Measurements from ENCODE around the gene NKAIN2.

NKAIN2 gene

GRCh38 chr6:124857746-124858145 lies 1054.1 kb downstream of the NKAIN2 start:
- Histone ChIP-seq H3K27me3 (ENCODE audit: insufficient read depth, low read length) (no peaks in the 10 kb centered on the region), H3K4me3 (ENCODE audit: low read length) (no peak overlapping the region), H3K9me3 (ENCODE audit: insufficient read depth, low read depth, low read length) (no peaks in the 10 kb centered on the region), H3K4me1 (ENCODE audit: insufficient read depth, low read length) (no peaks in the 10 kb centered on the region), H3K36me3 (ENCODE audit: insufficient read depth, low read depth, low read length) (no peaks in the 10 kb centered on the region), H3K27ac (ENCODE audit: low read length) (no peak overlapping the region), H3K9ac (ENCODE audit: low read depth, low read length) (no peak overlapping the region)

- Histone ChIP-seq H3K4me3 (ENCODE audit: low read length) (no peak overlapping the region), H3K9ac (ENCODE audit: low read depth, low read length) (no peak overlapping the region), H3K36me3 (ENCODE audit: insufficient read depth, low read depth, low read length) (no peaks in the 10 kb centered on the region), H3K9me3 (ENCODE audit: insufficient read depth, low read depth, low read length) (no peaks in the 10 kb centered on the region), H3K4me1 (ENCODE audit: insufficient read depth, low read length) (no peaks in the 10 kb centered on the region), H3K27me3 (ENCODE audit: insufficient read depth, low read length) (no peaks in the 10 kb centered on the region), H3K27ac (ENCODE audit: low read length) (no peak overlapping the region)
Measured at GRCh38 chr6:124858564-124858963, 1054.9 kb downstream of the NKAIN2 start.

GRCh38 chr6:124859366-124859765 lies 1055.7 kb downstream of the NKAIN2 start:
- Histone ChIP-seq H3K36me3 (ENCODE audit: insufficient read depth, low read depth, low read length) (no peaks in the 10 kb centered on the region), H3K27ac (ENCODE audit: low read length) (no peak overlapping the region), H3K27me3 (ENCODE audit: insufficient read depth, low read length) (no peaks in the 10 kb centered on the region), H3K4me3 (ENCODE audit: low read length) (no peak overlapping the region), H3K9me3 (ENCODE audit: insufficient read depth, low read depth, low read length) (no peaks in the 10 kb centered on the region), H3K4me1 (ENCODE audit: insufficient read depth, low read length) (no peaks in the 10 kb centered on the region), H3K9ac (ENCODE audit: low read depth, low read length) (no peak overlapping the region)

GRCh38 chr6:124866040-124866439 lies 1062.4 kb downstream of the NKAIN2 start:
- Histone ChIP-seq H3K27ac (ENCODE audit: low read length) (no peak overlapping the region), H3K4me1 (ENCODE audit: insufficient read depth, low read length) (no peaks in the 10 kb centered on the region), H3K27me3 (ENCODE audit: insufficient read depth, low read length) (no peaks in the 10 kb centered on the region), H3K9me3 (ENCODE audit: insufficient read depth, low read depth, low read length) (no peaks in the 10 kb centered on the region), H3K9ac (ENCODE audit: low read depth, low read length) (no peak overlapping the region), H3K36me3 (ENCODE audit: insufficient read depth, low read depth, low read length) (no peaks in the 10 kb centered on the region), H3K4me3 (ENCODE audit: low read length) (no peak overlapping the region)

GRCh38 chr6:124867121-124867520 lies 1063.5 kb downstream of the NKAIN2 start:
- no peaks in the 10 kb centered on the region for H3K4me1 ChIP-seq (ENCODE audit: insufficient read depth, low read length)
- H3K36me3 ChIP-seq (ENCODE audit: insufficient read depth, low read depth, low read length), result no peaks in the 10 kb centered on the region
- no peak overlapping the region for H3K4me3 ChIP-seq (ENCODE audit: low read length)

GRCh38 chr6:124868481-124868880 lies 1064.8 kb downstream of the NKAIN2 start:
- Histone ChIP-seq H3K4me3 (ENCODE audit: low read length) (no peak overlapping the region), H3K9ac (ENCODE audit: low read depth, low read length) (no peak overlapping the region), H3K9me3 (ENCODE audit: insufficient read depth, low read depth, low read length) (no peaks in the 10 kb centered on the region), H3K27ac (ENCODE audit: low read length) (no peak overlapping the region), H3K4me1 (ENCODE audit: insufficient read depth, low read length) (no peaks in the 10 kb centered on the region), H3K27me3 (ENCODE audit: insufficient read depth, low read length) (no peaks in the 10 kb centered on the region), H3K36me3 (ENCODE audit: insufficient read depth, low read depth, low read length) (no peaks in the 10 kb centered on the region)

More at GRCh38 chr6:124867121-124867520, 1063.5 kb downstream of the NKAIN2 start:
- Histone ChIP-seq H3K9me3 (ENCODE audit: insufficient read depth, low read depth, low read length) (no peaks in the 10 kb centered on the region), H3K27ac (ENCODE audit: low read length) (no peak overlapping the region), H3K27me3 (ENCODE audit: insufficient read depth, low read length) (no peaks in the 10 kb centered on the region), H3K9ac (ENCODE audit: low read depth, low read length) (no peak overlapping the region)

- no peak overlapping the region for H3K4me3 ChIP-seq (ENCODE audit: low read length)
- no peaks in the 10 kb centered on the region for H3K36me3 ChIP-seq (ENCODE audit: insufficient read depth, low read depth, low read length)
- H3K9ac ChIP-seq (ENCODE audit: low read depth, low read length), result no peak overlapping the region
- H3K4me1 ChIP-seq (ENCODE audit: insufficient read depth, low read length), result no peaks in the 10 kb centered on the region
- H3K27ac ChIP-seq (ENCODE audit: low read length), result no peak overlapping the region
- no peaks in the 10 kb centered on the region for H3K9me3 ChIP-seq (ENCODE audit: insufficient read depth, low read depth, low read length)
- H3K27me3 ChIP-seq (ENCODE audit: insufficient read depth, low read length), result no peaks in the 10 kb centered on the region
Measured at GRCh38 chr6:124869416-124869815, 1065.8 kb downstream of the NKAIN2 start.

GRCh38 chr6:124870611-124871459 lies 1067.2 kb downstream of the NKAIN2 start:
- Histone ChIP-seq H3K36me3 (ENCODE audit: insufficient read depth, low read depth, low read length) (no peaks in the 10 kb centered on the region), H3K4me1 (ENCODE audit: insufficient read depth, low read length) (no peaks in the 10 kb centered on the region), H3K4me3 (ENCODE audit: low read length) (no peak overlapping the region), H3K27ac (ENCODE audit: low read length) (no peak overlapping the region), H3K27me3 (ENCODE audit: insufficient read depth, low read length) (no peaks in the 10 kb centered on the region), H3K9me3 (ENCODE audit: insufficient read depth, low read depth, low read length) (no peaks in the 10 kb centered on the region), H3K9ac (ENCODE audit: low read depth, low read length) (no peak overlapping the region)

- Histone ChIP-seq H3K9me3 (ENCODE audit: insufficient read depth, low read depth, low read length) (no peaks in the 10 kb centered on the region), H3K9ac (ENCODE audit: low read depth, low read length) (no peak overlapping the region), H3K27me3 (ENCODE audit: insufficient read depth, low read length) (no peaks in the 10 kb centered on the region)
Measured at GRCh38 chr6:124872361-124873065, 1068.8 kb downstream of the NKAIN2 start.

GRCh38 chr6:124873066-124873410 lies 1069.4 kb downstream of the NKAIN2 start:
- Histone ChIP-seq H3K9ac (ENCODE audit: low read depth, low read length) (no peak overlapping the region), H3K36me3 (ENCODE audit: insufficient read depth, low read depth, low read length) (no peaks in the 10 kb centered on the region), H3K27ac (ENCODE audit: low read length) (no peak overlapping the region), H3K9me3 (ENCODE audit: insufficient read depth, low read depth, low read length) (no peaks in the 10 kb centered on the region), H3K4me3 (ENCODE audit: low read length) (no peak overlapping the region), H3K27me3 (ENCODE audit: insufficient read depth, low read length) (no peaks in the 10 kb centered on the region), H3K4me1 (ENCODE audit: insufficient read depth, low read length) (no peaks in the 10 kb centered on the region)

More at GRCh38 chr6:124872361-124873065, 1068.8 kb downstream of the NKAIN2 start:
- Histone ChIP-seq H3K4me1 (ENCODE audit: insufficient read depth, low read length) (no peaks in the 10 kb centered on the region), H3K27ac (ENCODE audit: low read length) (no peak overlapping the region), H3K4me3 (ENCODE audit: low read length) (no peak overlapping the region), H3K36me3 (ENCODE audit: insufficient read depth, low read depth, low read length) (no peaks in the 10 kb centered on the region)
